Superior temporal gyrus (tissue), 1 donor: Measurements from ENCODE around the gene SNAI3.

Experiments
- DNase-seq: peaks from one replicate; pipeline ENCODE4 v3.0.0-alpha.2; 2016; ENCODE audit errors: extremely low spot score

SNAI3 gene

GRCh38 chr16:88705801-88706228, 19.5 kb upstream of the SNAI3 start:
- no peak for DNase-seq

- DNase-seq: no peak
These were observed 18.9 kb upstream of the SNAI3 start for GRCh38 chr16:88705076-88705684.

DNA sequence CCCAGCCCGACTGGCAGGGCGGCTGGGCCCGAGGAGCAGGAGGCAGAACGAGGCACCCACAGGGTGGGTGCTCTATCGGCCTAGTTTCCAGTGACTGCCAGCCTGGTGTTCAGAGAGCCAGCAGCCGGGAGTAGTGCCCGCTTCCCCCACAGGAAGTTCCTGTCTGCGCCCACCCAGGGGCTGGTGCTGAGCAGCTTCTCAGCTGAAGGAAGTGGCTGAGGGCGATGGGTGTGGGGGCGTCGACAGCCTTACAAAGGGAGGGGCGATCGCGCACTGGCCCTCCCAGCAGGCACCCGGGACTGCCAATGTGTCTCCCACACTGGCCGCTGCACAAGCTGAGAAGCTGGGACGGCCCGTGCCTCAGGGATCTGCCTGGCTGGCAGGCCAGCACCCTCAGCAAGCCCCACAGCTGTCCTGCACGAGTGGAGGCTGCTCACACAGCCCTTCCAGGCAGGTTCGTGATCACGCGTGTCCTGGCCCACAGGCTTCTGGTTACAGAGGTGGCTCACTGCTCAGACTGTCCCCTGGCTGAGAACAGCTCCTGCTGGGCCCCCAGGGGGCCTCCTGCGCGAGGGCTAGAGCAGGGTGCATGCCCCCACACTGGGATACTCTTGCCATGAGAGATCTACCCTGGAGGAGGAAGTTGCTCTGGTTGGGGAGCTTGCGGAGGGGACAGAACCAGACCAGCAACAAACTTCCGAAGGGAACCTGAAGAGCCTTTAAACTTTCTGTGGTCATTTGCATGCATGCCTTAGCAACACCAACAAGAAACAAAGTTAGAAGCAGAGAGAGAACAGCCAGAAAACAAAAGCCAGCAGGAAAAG, 17.4 kb upstream of the SNAI3 start:
- DNase-seq: no peak

DNA sequence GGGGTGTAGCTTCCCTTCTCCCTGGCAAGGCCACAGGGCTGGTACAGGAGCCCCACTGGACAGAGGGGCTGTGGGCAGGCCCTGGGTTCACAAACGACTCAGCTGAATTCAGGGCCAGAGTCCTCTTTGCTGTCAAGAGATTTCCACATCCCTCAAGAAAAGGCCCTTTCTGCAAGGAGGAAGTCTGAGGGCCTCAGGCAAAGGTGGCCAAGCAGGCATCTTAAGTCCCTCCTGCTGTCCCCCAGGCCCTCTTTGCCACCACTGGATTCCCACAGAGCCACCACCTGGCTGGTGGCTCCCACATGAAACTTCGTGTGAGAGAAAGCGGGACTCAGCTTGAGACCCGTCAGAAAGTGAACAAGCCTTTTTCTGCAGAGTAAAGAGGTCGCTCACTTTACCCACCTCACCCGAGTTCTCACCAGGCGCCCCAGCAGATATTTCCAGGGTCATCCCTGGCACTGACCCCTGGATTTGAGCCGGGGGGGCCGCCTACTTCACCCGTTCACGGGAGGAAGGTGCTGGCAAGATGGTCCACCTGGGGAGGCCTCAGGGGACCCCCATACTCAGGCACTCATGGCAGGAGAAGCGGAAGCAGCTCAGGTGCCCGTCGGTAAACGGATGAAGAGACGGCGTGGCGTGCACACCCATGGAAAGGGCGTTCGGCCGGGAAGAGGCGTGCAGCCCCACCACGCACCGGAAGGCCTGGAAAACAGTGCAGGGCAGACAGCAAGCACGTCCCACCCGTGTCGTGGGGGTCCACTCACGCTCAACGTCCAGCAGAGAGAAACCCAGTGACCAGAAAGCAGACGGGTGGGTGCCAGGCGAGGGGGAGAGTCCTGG, 16.3 kb upstream of the SNAI3 start:
- no peak for DNase-seq

DNA sequence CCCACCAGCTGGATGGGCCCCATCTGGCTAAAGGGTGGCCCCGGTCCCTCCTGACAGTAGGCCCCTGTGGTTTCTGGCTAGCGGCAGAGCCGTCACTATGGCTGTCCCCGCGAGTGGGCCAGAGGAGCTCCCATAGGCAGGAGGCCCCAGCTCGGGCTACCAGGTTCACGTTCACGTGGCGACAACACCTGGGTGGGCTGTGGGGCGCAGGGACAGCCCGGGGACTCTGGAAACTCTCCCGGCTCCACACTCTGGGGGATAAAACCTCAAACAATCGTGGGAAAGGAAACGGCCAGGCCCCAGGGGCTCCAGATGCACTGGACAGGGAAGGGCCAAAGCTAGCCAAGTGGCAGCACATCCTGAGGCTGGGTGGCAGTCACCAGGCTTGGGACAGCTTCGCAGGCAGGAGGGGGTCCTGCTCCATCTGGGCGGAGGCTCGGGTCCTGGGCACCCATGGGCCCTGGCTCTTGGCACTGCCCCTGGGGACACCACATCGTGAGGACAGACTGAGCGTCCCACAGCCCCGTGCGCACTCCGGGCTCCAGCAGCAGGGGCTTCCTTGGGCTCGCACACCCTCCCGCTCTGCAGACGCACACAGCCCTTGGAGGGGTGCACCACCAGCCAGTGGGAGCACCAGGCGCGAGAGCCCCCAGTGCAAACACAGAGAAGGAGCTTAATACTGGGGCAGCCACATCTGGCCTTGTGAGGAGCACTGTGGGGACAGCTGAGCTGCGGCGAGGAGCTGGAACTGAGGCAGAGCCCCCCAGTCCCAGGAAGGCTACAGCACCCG, 15.5 kb upstream of the SNAI3 start:
- no peak for DNase-seq

DNA sequence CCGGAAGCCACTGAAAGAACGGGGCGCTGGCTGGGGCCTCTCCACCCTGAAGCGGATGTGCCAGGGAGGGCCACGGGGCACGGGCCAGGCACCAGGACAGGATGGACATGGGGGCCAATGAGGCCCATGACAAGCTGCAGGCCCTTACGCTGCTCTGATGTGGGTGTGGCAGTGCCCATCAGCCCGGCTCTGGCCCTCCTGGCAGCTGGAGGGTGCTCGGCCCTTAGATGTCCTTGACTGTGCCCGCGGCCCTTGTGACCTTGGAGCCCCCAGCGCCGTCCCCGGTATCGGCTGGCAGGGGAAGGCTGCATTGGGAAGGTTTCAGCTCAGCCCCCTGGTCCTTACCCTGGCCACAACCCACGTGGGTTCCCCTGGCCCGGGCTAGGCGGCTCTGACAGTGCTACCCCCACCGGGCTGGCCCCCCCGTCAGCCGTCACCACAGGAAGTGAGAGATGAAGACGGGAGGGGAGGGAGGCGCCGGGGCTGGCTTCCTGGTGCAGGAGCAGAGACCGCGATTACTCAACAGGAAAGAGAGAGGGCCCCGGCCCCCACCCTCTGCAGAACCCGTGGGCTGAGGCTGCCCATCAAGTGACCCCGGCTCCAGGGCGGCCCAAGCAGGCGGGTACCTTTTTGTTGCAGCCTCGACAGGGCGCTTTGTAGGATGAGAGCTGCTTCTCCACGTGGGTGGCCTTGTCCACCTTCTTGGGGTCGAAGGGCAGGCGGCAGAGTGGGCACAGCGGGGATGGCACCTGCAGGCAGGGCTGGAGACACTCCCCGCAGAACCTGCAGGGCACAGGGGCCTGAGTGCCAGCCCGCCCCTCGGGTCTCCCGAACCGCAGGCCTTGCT, 14.6 kb upstream of the SNAI3 start:
- no peak for DNase-seq

DNA sequence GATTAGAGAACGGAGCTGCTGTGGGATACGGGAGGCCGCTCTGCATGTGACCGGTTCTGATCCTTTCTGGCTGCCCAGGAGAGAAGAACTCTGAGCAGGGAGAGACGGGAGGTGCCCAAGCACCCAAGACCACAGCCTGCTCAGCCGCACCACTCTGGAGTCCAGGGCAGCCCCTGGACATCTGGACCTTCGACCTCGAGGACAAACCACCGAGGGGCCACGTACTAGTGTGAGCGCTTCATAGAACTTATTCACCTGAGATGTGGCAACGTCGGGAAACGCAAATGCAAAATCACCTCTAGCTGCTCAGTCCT, 14.0 kb upstream of the SNAI3 start:
- DNase-seq: no peak

DNA sequence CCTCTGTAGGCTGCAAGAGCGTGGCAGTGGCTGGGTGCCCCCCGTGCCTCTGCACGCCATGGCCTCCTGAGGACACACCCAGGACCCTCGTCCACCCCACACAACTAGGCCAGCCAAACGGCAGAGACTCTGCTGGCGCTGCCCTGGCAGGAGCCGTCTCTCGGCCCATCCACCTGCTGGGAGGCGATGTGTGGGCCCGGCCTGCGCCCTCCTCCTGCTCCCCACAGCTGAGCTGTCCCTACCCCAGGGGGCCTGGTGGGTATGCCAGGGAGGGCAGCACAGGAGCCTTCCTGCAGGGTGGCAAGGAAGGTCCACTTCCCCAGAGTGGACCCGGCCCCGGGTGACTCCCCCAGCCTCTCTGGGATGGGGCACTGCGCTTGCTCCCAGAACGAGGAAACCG, 12.9 kb upstream of the SNAI3 start:
- DNase-seq: no peak

DNA sequence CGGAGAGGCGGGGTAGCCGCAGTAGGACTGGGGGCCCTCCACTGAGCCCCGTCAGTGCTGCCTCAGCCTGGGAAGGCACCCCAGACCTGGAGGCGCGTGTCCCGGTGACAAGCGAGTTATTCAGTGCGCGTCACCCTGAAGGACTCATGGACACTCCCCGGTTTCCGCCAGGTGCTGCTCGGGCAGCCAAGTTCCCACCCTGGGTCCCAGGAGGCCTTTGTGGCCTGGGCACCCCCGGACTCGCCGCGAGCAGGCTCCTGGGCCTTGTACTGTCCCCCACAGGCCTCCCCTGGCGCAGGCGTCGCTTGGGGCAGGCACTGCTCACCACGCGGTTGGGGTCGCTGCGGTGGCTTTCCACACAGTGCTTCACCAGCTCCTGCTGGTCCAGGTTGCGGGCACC, 12.3 kb upstream of the SNAI3 start:
- DNase-seq: no peak

DNA sequence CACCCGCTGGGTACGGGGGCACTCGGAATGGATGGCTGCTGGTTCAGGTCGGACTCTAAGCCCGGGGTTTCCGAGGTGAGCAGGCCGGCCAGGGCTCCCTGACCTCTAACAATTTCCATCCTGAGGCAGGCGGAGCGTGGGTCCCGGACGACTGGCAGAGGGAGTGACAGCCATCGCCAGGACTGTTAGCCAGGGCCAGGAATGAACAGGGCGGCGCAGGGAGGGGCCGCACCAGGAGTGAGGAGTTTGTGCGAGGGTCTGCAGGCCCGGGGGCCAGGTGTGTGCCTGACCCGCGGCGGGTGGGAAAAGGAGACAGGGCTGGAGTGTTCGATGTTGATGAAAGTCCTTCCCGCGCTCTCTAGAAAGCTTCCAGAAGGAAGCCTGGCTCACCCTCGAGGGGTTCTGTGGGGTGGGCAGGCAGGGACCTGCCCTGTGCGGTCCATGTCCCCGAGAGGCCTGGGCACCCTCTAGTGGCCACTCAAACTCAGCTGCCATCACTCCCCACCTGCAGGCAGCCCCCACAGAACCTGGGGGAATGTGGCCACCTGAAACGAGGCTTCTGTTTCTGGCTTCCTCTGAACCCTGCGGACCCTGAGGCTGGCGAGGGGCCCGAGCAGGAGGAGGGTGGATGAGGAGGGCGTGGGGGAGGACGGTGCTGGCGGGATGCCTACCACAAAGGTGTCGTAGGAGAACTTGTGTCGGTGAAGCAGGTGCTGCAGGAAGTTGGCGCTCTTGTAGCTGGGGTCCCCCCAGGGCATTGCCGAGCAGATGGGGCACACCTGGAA, 11.7 kb upstream of the SNAI3 start:
- no peak for DNase-seq

DNA sequence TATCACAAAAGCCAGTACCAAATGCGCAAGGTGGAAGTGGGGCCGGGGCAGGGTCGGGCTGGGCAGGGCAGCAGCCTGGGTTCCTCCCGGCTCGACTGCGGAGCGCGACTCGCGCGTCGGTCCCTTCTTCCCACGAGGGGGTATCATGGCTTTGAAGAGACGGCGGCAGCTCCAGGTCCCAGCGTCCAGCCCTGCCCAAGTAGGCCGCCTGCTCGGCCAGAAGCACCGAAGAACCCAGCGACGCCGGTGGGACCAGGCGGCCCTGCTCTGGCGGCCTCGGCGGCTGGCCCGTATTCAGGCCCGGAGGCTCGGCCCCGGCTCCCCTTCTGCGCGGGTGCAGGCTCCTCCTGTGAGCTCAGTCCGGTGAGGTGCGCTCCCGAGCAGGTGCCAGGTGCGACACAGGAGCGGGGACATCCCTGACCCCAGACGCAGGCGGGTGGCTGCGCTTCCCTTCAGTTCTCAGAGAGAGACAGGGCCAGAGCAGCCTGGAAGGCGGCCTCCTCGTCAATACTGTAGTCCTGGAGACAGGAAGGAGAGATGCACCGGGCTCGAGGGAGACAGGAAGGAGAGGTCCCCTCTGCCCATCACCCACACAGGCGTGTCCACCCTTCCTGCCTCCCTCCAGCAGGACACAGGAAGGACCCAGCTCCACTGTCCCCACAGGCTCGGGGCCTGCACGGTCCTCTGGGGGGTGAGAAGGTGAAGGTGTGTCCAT, 11.0 kb upstream of the SNAI3 start:
- no peak for DNase-seq

DNA sequence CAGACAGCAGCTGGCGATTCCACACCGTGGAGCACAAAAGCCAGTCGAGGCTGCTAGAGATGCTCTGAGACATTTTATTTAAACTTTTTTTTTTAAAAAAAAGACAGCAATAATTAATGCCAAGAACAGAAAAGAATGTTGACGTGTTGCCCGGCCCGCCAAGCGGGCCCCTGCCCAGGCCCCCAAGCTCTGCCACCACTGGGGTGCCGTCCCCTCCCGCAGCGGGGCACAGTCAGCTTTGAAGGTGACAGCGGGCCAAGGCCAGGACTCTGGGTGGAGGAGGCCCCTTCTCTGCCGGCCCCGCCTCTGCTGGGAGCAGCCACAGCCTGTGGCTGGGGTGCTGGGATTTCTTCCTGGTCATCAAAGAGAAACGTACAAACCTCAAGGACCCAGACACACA, 10.1 kb upstream of the SNAI3 start:
- DNase-seq: no peak

GRCh38 chr16:88695753-88696152, 9.4 kb upstream of the SNAI3 start:
- DNase-seq: no peak

DNA sequence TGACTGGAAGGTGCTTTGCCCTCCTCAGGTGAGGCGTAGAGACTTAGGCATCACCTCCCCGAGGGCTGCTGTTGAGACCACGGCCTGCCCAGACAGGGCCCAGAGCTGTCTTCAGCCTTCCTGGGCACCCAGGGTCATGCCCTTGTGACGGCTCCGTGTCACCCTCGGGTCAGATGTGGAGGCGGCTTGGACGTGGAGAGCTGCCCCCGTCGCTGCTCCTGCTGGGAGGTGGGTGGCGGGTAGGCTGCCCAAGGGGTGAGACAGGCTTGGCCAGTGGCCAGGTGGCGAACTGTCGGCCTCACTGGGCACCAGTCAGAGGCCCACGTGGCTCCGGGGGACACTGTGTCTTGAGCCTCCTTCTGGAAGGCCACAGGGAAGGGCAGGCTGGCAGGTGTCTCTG, 8.9 kb upstream of the SNAI3 start:
- no peak for DNase-seq

DNA sequence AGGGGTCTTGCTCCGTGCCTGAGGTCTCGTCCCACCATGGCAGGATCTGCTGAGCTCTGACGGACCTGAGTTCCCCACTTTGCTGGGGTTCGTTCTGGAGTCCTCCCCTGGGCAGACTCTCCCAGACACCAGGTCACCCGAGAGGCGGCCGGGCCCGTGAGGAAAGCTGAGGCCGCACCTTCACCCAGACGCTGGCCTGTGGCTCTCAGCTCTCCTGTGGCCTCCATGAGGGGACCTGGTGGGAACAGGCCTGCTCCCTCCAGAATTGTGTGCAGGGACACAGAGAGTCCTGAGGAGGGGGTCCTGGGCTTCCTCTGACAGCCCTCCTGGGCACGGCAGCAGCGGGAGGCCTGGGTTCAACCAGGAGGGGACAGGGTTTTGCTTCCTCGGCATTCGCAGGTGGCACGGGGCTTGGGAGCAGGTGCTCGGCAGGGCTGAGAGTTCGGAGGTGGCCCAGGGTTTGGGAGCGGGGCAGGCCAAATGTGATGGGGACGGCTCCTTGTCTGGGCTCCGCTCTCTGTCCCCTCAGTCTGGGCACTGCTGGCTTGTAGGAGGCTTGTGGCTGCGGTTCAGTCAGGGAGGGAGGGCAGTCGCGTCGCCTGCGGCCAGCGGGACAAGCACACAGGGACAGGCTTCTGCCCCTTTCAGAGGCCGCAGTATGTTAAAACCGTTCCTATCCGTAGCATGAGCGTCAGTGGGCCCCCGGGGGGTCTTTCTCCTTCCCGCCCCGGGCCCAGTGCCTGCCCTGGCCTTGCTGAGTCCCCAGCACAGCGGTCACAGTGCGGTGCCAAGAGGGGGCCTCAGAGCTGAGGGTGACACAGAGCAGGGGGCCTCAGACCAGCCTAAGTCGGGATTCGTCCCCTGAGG, 8.1 kb upstream of the SNAI3 start:
- no peak for DNase-seq

GRCh38 chr16:88693420-88694177, 7.3 kb upstream of the SNAI3 start:
- no peak for DNase-seq

DNA sequence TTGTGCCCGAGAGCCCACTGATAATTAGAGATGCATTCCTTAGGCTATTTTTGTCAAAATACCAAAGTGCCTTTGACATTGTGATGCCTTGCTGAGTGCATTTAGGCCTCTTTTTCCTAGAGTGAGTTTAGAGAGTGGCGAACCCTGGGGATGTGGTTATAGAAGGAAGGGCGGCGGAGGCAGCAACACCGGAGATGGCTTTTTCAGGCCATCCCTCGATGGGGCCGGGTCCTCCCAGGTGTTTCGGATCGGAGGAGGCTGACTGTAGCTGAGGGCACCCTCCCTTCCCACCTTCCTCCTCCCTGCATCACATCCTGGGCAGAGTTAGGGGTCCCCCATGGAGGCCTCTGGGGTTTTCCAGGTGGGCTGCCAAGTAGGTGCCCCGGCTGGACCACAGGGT, 6.6 kb upstream of the SNAI3 start:
- no peak for DNase-seq
